Nasal cavity respiratory epithelium epithelial cell of viscerocranial mucosa (primary cell): ENCODE data around the gene LZTFL1. TPM values are rescaled to one million over a fixed set of nuclear protein-coding genes. Genes with fewer than 3 reads are reported as not detected.

Experiments used
- total RNA-seq: library from RNA; depleted of rRNA; stranded (reverse); fragments of >200 nt; gene quantifications from 2 replicates; pipeline ENCODE4 v1.2.3, GENCODE V29; 2014

LZTFL1 gene
- 10.6 and 17.5 TPM in 2 replicates for total RNA-seq

GRCh38 chr3:45841757-45842491 lies at the start of gene LZTFL1:
Gene LZTFL1 (minus strand): TSS chr3:45842119. CDS start chr3:45841991, 128 bp downstream.

GRCh38 chr3:45885979-45886705 lies 44.2 kb upstream of the LZTFL1 start, which contains the start of gene CCR9:
Gene CCR9 (plus strand): TSS chr3:45886543. CDS start chr3:45894934, 8,391 bp downstream.

GRCh38 chr3:45795882-45796765 lies 45.8 kb downstream of the LZTFL1 start, which contains the start of gene SLC6A20:
Gene SLC6A20 (minus strand): TSS chr3:45796536. CDS start chr3:45796419, 117 bp downstream.

Other genes with a start within 250 kb of the LZTFL1 start
- gene LIMD1, start 247.4 kb downstream of the LZTFL1 start, total RNA-seq = 7.9 and 19.8 TPM in 2 replicates
- 29.4 and 62.9 TPM in 2 replicates for gene SACM1L, start 152.7 kb downstream of the LZTFL1 start, total RNA-seq
- 0.14 and 0.34 TPM in 2 replicates for gene SLC6A20, start 45.6 kb downstream of the LZTFL1 start, total RNA-seq
- gene CCR9, start 44.4 kb upstream of the LZTFL1 start, total RNA-seq = not detected in 2 replicates
- gene CXCR6, start 101.3 kb upstream of the LZTFL1 start, total RNA-seq = not detected in 2 replicates
- gene FYCO1, start 153.7 kb upstream of the LZTFL1 start, total RNA-seq = 16.1 and 32.1 TPM in 2 replicates
- not detected in 2 replicates for gene XCR1, start 185.4 kb upstream of the LZTFL1 start, total RNA-seq